HG02981 (cell line): Measurements from ENCODE around the gene PBXIP1.
"Not testable (repeated sequence)": the region's sequence is repeated elsewhere in the genome, so short reads cannot be mapped to it uniquely, and the experiment has no call there.

Experiments
- ATAC-seq: cut with Tn5 transposase; IDR thresholded peaks from one replicate; pipeline ENCODE4 v1.9.1; 2021; ENCODE audit warnings: mild to moderate bottlenecking, moderate library complexity; ENCODE audit not compliant: unreplicated experiment

The PBXIP1 gene

GRCh38 chr1:154994591-154994990 is 38.7 kb upstream of the PBXIP1 start:
- no peak for ATAC-seq

- ATAC-seq, result no peak
These were observed 38.3 kb upstream of the PBXIP1 start for GRCh38 chr1:154994269-154994587.

GRCh38 chr1:154993572-154994268 is 37.8 kb upstream of the PBXIP1 start, which contains the start of gene LENEP:
Gene LENEP, plus strand, starts transcription at chr1:154993586. Its CDS starts 22 bp downstream, at chr1:154993608.
- ATAC-seq, result no peak

GRCh38 chr1:154992721-154993571 is 37.0 kb upstream of the PBXIP1 start:
- ATAC-seq, result no peak

- ATAC-seq, result no peak
These were observed 34.4 kb upstream of the PBXIP1 start for GRCh38 chr1:154990276-154990675.

GRCh38 chr1:154989195-154989860 is 33.4 kb upstream of the PBXIP1 start:
- no peak for ATAC-seq

GRCh38 chr1:154988058-154988954 is 32.4 kb upstream of the PBXIP1 start:
- no peak for ATAC-seq

GRCh38 chr1:154987326-154987725 is 31.4 kb upstream of the PBXIP1 start:
- no peak for ATAC-seq

GRCh38 chr1:154986736-154987135 is 30.8 kb upstream of the PBXIP1 start:
- ATAC-seq, result not testable (repeated sequence)

GRCh38 chr1:154983776-154984466 is 28.0 kb upstream of the PBXIP1 start:
- no peak for ATAC-seq

- ATAC-seq, result peak; percentile 99
These were observed 27.2 kb upstream of the PBXIP1 start, which contains the start of gene FLAD1 for GRCh38 chr1:154982897-154983648. Gene FLAD1, plus strand, starts transcription at chr1:154983344. Its CDS starts 351 bp downstream, at chr1:154983695.

GRCh38 chr1:154982341-154982740 is 26.4 kb upstream of the PBXIP1 start:
- no peak for ATAC-seq

GRCh38 chr1:154978360-154978759 is 22.5 kb upstream of the PBXIP1 start:
- ATAC-seq, result no peak

- ATAC-seq, result not testable (repeated sequence)
These were observed 21.9 kb upstream of the PBXIP1 start for GRCh38 chr1:154977762-154978161.

- no peak for ATAC-seq
These were observed 19.6 kb upstream of the PBXIP1 start for GRCh38 chr1:154975409-154976059.

- ATAC-seq, result peak; percentile 35
These were observed 19.0 kb upstream of the PBXIP1 start for GRCh38 chr1:154974808-154975408.

GRCh38 chr1:154974102-154974807 is 18.4 kb upstream of the PBXIP1 start, which contains the start of gene CKS1B:
Gene CKS1B, plus strand, starts transcription at chr1:154974681. Its CDS starts 65 bp downstream, at chr1:154974746.
- peak; percentile 78 for ATAC-seq
